Adipocyte (in vitro differentiated cells): ENCODE results near the gene NPB.

Experiments
- DNase-seq: peaks from one replicate; pipeline ENCODE4 v3.0.0-alpha.2; 2015; ENCODE audit warnings: low read depth
- H3K27me3 ChIP-seq: replicated peaks from 2 replicates; pipeline ENCODE4 v1.7.0; 2013; ENCODE audit warnings: mild to moderate bottlenecking, low read length, moderate library complexity; ENCODE audit not compliant: control insufficient read depth, insufficient read depth
- H3K36me3 ChIP-seq: 2 replicates; pipeline ENCODE4 v1.7.0; 2013; ENCODE audit warnings: low read length, mild to moderate bottlenecking, moderate library complexity; ENCODE audit not compliant: control insufficient read depth, insufficient read depth, severe bottlenecking
- H3K4me1 ChIP-seq: 2 replicates; pipeline ENCODE4 v1.7.0; 2013; ENCODE audit warnings: mild to moderate bottlenecking, low read length, moderate library complexity; ENCODE audit not compliant: control insufficient read depth, insufficient read depth
- H3K4me3 ChIP-seq: 2 replicates; pipeline ENCODE4 v1.7.0; 2013; ENCODE audit warnings: mild to moderate bottlenecking, low read length, moderate library complexity
- H3K9ac ChIP-seq: 2 replicates; pipeline ENCODE4 v1.7.0; 2013; ENCODE audit warnings: mild to moderate bottlenecking, low read length, moderate library complexity
- H3K9me3 ChIP-seq: 2 replicates; pipeline ENCODE4 v1.7.0; 2013; ENCODE audit warnings: mild to moderate bottlenecking, low read length, moderate library complexity; ENCODE audit not compliant: control insufficient read depth

Gene NPB

GRCh38 chr17:81871387-81872230 lies 30.4 kb upstream of the NPB start:
- H3K4me1 ChIP-seq, result peaks cover 24% of the 10 kb centered on the region

GRCh38 chr17:81877569-81877968 lies 24.5 kb upstream of the NPB start:
- DNase-seq, result no peak
- Histone ChIP-seq H3K9me3 (no peaks in the 10 kb centered on the region), H3K9ac (no peak overlapping the region), H3K4me1 (peaks cover 6% of the 10 kb centered on the region), H3K36me3 (no peaks in the 10 kb centered on the region), H3K27me3 (no peaks in the 10 kb centered on the region), H3K4me3 (no peak overlapping the region)

More at GRCh38 chr17:81871387-81872230, 30.4 kb upstream of the NPB start:
- no peaks in the 10 kb centered on the region for H3K9me3 ChIP-seq
- H3K36me3 ChIP-seq, result peaks cover 21% of the 10 kb centered on the region
- peak overlapping the region; percentile 91 for H3K4me3 ChIP-seq
- peak overlapping the region; percentile 97 for H3K9ac ChIP-seq
- DNase-seq, result peak; percentile 96
- no peaks in the 10 kb centered on the region for H3K27me3 ChIP-seq

- H3K9me3 ChIP-seq, result no peaks in the 10 kb centered on the region
- H3K4me3 ChIP-seq, result no peak overlapping the region
- no peaks in the 10 kb centered on the region for H3K27me3 ChIP-seq
- no peaks in the 10 kb centered on the region for H3K4me1 ChIP-seq
- no peaks in the 10 kb centered on the region for H3K36me3 ChIP-seq
- H3K9ac ChIP-seq, result no peak overlapping the region
- DNase-seq, result no peak
Observed at GRCh38 chr17:81878294-81878693, 23.7 kb upstream of the NPB start.

GRCh38 chr17:81879121-81879520 lies 22.9 kb upstream of the NPB start:
- Histone ChIP-seq H3K4me3 (no peak overlapping the region), H3K9ac (no peak overlapping the region), H3K9me3 (no peaks in the 10 kb centered on the region), H3K36me3 (no peaks in the 10 kb centered on the region), H3K27me3 (no peaks in the 10 kb centered on the region), H3K4me1 (peaks cover under 1% of the 10 kb centered on the region)
- DNase-seq, result no peak

- no peak overlapping the region for H3K4me3 ChIP-seq
- no peaks in the 10 kb centered on the region for H3K9me3 ChIP-seq
- H3K27me3 ChIP-seq, result no peaks in the 10 kb centered on the region
- no peak overlapping the region for H3K9ac ChIP-seq
- H3K4me1 ChIP-seq, result peaks cover 20% of the 10 kb centered on the region
- H3K36me3 ChIP-seq, result peaks cover 30% of the 10 kb centered on the region
- no peak for DNase-seq
Observed at GRCh38 chr17:81884520-81884919, 17.5 kb upstream of the NPB start.

- H3K4me1 ChIP-seq, result peaks cover 24% of the 10 kb centered on the region
- H3K27me3 ChIP-seq, result no peaks in the 10 kb centered on the region
- no peak overlapping the region for H3K9ac ChIP-seq
- H3K36me3 ChIP-seq, result peaks cover 34% of the 10 kb centered on the region
- H3K4me3 ChIP-seq, result no peak overlapping the region
- H3K9me3 ChIP-seq, result no peaks in the 10 kb centered on the region
- DNase-seq, result no peak
Observed at GRCh38 chr17:81884968-81885367, 17.1 kb upstream of the NPB start.

- H3K36me3 ChIP-seq, result peaks cover 35% of the 10 kb centered on the region
- peaks cover 29% of the 10 kb centered on the region for H3K4me1 ChIP-seq
- H3K9me3 ChIP-seq, result no peaks in the 10 kb centered on the region
- H3K27me3 ChIP-seq, result no peaks in the 10 kb centered on the region
- H3K9ac ChIP-seq, result no peak overlapping the region
- DNase-seq, result no peak
- no peak overlapping the region for H3K4me3 ChIP-seq
Observed at GRCh38 chr17:81885454-81885853, 16.6 kb upstream of the NPB start.

GRCh38 chr17:81885869-81886548 lies 16.0 kb upstream of the NPB start:
- no peaks in the 10 kb centered on the region for H3K27me3 ChIP-seq
- peaks cover 31% of the 10 kb centered on the region for H3K4me1 ChIP-seq
- no peak overlapping the region for H3K9ac ChIP-seq
- no peaks in the 10 kb centered on the region for H3K9me3 ChIP-seq
- peaks cover 35% of the 10 kb centered on the region for H3K36me3 ChIP-seq
- H3K4me3 ChIP-seq, result no peak overlapping the region
- peak; percentile 39 for DNase-seq

GRCh38 chr17:81888105-81888987 lies 13.7 kb upstream of the NPB start:
- H3K9me3 ChIP-seq, result no peaks in the 10 kb centered on the region
- no peak overlapping the region for H3K4me3 ChIP-seq
- H3K36me3 ChIP-seq, result peaks cover 35% of the 10 kb centered on the region
- no peaks in the 10 kb centered on the region for H3K27me3 ChIP-seq
- peaks cover 31% of the 10 kb centered on the region for H3K4me1 ChIP-seq
- no peak for DNase-seq
- H3K9ac ChIP-seq, result no peak overlapping the region

- no peaks in the 10 kb centered on the region for H3K9me3 ChIP-seq
- no peak overlapping the region for H3K4me3 ChIP-seq
- peaks cover 31% of the 10 kb centered on the region for H3K4me1 ChIP-seq
- no peak for DNase-seq
- H3K36me3 ChIP-seq, result peaks cover 35% of the 10 kb centered on the region
- no peak overlapping the region for H3K9ac ChIP-seq
- H3K27me3 ChIP-seq, result no peaks in the 10 kb centered on the region
Observed at GRCh38 chr17:81888988-81889595, 12.9 kb upstream of the NPB start.
